C1 segment of cervical spinal cord (tissue), 14 donors: Measurements from ENCODE around the gene ITGA2.

ENCODE experiments used
- DNase-seq, 14 donors: peaks; one replicate each; lab custom pipeline; 2025; lab: John Stamatoyannopoulos, UW

The ITGA2 gene

DNA sequence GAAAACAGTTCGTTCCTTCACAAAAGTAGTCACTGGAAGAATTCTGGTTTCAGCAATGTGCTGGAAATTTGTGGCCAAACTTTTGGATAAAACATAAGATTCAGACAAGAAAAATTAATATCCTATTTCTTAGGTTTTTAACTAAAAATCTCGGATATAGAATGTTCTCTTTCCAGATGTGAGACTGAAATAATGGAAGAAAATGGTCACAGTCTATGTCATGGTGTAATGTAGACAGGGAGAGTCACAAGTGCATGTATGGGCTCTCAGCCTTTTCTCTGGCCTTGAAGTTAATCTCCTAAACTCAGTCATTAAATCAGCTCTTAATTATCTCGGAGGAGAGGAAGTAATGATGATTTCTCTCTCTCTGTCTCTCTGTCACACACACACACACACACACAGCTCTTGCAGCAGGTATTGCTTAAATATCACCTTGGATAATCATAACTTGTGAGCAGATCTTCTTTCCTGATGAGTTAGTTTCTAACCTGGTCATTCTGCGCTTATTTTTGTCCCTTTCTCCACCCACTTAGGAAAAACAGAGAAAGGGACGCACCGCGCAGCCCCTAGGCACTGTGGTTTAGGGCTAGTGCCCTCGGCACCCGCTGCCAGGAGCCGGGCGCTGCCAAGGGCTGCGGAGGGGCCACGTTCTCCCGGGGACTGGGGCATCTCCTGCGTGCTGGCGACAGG lies 672 bp upstream of the ITGA2 start:
- peak in 1 of 14 donors; percentile 52 for DNase-seq

DNA sequence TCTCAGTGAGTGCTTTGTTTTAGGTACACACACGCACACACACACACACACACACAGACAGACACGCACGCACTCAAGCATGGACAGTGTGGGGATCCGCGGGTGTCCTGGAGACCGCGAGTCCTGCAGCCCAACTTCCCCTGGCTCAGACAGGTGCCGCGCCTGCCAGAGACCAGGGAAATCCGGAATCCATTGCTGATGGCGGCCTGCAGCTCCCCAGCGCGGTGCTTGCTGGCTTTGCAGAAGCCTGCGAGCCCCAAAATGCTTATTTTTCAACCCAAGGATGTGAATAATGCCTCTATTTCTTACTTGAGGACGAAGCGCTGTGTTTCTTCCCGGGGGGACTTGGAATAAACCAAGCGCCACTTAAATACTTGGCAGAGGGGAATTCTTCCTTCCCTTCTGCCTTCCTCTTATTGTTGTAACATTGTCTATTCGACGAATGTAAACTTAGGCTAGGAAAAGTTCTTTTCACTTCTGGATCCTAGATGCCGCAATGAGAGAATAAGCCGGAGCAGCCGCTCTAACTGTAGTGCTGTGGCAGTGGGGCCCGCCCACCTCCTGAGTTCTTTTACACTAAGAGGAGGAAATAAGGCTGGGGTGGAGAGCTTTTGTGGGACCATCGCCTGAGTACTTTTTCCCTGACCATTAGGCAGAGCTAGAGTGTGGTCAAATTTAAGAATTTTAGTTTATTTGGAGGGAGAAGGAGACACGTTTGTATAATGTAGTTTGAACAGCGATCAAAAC lies 802 bp downstream of the ITGA2 start:
- DNase-seq = peak in 9 of 14 donors; percentile 26 to 70 (median 59)

DNA sequence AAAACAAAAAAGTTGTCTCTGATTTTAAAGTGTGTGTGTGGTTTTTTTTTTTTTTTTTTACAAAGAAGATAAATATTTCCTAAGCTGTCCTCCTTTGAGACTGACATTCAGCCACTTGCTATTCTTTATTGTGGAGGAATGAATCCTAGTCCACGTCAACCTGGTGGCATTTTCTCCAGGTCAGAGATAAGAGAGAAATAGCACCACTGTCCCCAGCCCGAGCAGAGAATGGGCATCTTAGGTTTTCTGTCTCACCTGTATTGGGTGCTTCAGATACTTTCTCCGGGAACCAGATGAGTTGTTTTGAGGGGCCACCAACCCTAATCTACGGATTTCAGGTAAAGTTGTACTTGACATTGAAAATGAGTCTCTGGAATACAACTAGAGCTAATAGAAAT lies 1.4 kb downstream of the ITGA2 start:
- DNase-seq = no peak

GRCh38 chr5:52993367-52993766 lies 4.2 kb downstream of the ITGA2 start:
- DNase-seq = no peak

GRCh38 chr5:52994266-52994665 lies 5.1 kb downstream of the ITGA2 start:
- no peak for DNase-seq

DNA sequence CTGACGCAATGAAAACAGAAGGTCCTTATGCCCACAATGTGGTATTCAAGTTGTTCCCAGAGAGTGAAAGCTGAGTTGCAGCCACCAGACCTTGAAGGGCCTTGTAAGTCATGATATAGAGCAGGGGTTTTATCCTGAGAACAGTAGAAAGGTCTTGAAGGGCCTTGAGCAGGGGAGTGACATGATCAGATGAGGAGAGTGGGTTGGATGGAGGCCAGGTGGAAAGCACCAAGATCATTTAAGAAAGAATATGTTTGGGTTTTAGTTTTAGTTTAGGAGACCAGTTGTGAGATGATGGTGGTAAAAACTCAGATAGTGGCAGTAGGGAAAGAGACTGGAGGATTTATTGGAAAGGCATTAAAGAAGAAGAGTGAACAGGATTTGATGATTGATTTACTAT lies 5.9 kb downstream of the ITGA2 start:
- no peak for DNase-seq

DNA sequence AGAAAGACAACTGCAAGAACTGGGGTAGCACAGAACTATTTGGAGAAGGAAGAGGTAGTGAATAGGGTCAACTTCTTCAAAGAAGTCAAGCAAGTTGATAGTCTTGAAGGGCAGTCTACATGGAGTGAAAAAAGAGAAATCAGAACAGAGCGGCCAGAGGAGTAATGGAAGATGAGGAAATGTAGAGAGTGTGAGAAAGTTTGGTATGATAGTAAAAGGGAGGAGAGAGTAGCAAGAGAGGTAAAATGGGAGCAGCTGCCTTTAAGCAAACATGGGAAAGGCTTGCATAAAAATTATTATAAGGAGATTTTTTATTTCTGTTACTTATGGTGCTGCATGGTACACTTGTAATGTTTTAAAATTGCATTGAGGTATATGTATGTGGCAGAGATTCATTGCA lies 6.8 kb downstream of the ITGA2 start:
- no peak for DNase-seq

GRCh38 chr5:52996979-52997378 lies 7.8 kb downstream of the ITGA2 start:
- DNase-seq = no peak

DNA sequence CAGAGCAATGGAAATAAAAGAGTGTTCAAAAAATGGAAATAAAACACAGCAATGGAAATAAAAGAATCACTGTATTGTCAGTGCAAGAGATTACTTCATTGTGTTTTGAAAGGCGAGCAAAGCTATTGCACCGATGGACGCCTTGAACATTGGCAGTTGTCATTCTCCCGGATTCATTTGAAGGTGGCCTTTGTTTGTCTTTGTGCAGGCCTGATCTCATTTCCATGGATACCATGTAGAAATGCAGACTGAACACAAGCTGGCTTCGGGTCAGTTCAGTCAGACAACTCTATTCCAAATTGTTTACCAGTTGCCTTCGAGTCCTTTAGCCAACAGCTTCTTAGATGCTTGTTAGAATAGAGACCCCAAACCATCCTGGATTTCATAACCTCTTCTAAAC lies 8.3 kb downstream of the ITGA2 start:
- DNase-seq = peak in 9 of 14 donors; percentile 20 to 65 (median 46)

DNA sequence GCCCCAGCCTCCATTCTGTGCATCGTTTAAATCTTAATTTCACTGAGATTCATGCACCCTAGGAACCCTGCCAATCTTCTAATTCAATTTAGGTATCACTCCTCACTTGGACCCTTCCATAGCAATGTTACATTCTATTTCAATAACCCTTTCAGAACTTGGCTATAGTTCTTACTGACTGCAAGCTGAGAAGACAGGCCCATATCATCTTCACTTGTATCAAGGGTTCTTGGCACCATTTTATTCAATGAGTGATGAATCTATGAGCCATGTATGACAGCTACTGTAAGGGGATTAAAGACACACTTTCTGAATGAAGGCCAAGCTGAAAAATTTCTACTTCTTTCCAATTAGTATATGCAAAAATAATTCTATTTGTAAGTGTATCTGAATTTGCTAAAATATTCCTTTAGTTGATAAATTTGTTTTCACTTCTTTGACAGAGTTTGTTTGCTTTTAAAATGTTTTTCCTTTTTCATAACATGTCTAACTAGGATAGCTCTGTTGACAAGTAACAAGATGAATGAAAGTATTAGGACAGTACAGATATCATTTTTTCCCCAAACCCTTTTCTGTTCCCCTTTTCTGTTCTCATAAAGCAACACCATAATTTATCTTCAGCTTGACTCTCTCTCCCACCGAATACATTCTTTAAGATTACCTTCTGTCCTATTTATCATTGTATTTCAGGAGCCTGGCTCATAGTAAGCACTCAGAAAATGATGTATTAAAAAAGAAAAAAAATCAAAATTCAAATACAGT lies 9.6 kb downstream of the ITGA2 start:
- DNase-seq = no peak

DNA sequence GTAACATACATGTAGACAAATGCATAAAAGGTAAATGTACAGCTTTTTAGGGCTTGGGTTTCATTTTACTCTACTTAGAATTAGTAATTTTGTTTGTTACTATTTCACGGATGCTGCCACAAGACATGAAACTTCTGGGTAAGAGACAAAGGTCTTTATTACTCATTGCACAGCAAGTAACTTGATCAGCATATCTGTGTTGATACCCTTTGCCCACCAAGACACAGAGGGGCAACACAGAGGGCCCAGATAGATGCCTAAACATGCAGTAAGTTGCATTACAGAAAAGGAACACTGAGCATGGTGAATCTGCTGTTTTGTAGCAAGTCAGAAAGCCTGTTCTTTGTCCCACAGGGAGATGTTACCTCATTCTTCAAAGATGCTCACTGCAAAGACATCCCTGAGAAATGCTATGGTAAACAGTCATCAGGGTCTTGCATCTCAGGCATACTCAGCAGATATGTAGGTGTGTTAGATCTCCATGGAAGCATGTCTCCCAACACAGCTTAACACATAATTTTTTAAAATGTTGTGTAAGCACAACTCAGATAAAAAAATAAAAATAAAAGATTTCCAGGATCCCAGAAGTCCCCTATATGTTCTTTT lies 10.3 kb downstream of the ITGA2 start:
- no peak for DNase-seq

DNA sequence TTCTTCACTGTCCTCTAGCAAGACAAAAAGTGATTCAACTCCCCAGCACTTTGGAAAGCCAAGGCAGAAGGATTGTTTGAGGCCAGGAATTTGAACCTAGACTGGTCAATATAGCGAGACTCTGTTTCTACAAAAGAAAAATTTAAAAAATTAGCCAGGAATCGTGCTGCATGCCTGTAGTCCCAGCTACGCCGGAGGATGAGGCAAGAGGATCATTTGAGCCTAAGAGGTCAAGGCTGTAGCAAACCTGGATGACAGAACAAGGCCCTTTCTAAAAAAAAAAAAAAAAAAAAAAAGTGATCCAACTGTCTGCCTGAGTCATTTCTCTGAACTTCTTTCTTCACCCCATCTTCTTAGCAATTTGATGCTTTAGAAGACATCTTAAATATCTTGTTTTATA lies 12.4 kb downstream of the ITGA2 start:
- DNase-seq = no peak

GRCh38 chr5:53002491-53002890 lies 13.3 kb downstream of the ITGA2 start:
- DNase-seq = no peak

- DNase-seq = no peak
Observed at GRCh38 chr5:53003144-53003543, 14.0 kb downstream of the ITGA2 start.

GRCh38 chr5:53006911-53007890 lies 18.0 kb downstream of the ITGA2 start:
- DNase-seq = no peak

DNA sequence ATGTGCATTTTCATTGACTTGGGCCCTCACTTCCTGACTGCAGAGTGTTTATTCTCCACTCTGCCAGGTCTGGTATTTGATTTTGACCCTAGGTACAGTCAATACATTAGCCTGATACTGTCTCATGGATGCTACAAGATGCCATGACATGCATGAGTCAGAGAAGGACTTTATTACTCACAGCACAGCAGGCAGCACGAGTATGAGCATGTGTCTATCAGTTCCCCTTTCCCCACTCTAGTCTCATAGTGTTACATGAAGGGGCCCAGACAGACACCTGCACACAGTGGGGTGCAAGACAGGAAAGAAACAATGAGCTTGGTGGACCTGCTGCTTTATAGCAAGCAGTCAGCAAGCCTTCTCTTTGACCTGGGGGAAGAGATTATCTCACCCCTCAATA lies 19.6 kb downstream of the ITGA2 start:
- no peak for DNase-seq

DNA sequence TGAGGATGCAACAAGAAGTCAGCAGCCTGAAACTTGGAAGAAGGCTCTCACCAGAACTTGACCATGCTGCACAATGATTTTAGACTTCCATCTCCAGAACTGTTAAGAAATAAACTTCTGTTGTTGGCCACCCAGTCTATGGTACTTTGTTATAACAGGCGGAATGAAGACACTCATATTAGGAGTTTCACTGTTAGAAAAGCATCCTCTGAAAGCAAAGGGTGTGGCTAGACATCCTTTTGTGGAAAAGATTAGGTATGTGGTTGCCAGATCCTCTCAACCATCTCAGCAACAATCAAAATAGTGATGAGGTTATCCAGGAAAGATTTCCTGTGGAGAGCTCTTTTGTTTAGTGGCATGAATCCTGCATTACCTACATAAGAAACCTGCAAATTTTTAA lies 20.7 kb downstream of the ITGA2 start:
- no peak for DNase-seq

DNA sequence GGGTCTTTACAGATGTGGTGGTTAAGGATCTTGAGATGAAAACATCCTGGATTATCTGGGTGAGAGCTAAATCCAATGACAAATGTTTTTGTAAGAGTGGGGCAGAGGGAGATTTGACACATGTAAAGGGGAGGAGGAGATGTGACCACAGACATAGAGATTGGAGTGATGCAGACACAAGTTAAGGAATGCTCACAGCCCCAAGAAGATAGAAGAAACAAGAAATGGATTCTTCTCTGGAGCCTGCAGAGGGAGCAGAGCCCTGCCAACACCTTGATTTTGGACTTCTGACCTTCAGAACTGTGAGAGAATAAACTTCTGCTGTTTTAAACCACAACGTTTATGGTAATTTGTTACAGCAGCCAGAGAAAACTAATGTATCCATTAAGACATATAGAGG lies 21.7 kb downstream of the ITGA2 start:
- no peak for DNase-seq

DNA sequence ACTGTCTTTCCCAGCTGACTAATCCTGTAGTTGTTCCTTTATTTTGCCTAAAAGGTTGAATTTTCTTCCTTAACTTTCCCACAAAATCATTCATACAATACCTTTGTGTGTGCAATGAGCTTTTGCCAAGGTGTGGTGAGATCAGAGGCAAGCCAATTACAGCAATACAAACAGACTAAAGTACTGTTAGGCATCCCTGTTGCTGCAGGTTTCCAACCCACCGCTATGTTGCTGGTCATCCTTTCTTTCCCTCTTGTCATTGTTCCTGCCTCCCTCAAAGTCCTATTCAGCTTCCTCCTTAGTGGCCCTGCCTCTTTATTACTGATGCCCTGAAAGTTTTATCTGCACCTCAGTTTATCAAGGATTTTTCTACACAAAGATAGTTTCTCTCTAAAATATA lies 22.1 kb downstream of the ITGA2 start:
- DNase-seq = no peak

GRCh38 chr5:53013857-53014256 lies 24.7 kb downstream of the ITGA2 start:
- DNase-seq = no peak

DNA sequence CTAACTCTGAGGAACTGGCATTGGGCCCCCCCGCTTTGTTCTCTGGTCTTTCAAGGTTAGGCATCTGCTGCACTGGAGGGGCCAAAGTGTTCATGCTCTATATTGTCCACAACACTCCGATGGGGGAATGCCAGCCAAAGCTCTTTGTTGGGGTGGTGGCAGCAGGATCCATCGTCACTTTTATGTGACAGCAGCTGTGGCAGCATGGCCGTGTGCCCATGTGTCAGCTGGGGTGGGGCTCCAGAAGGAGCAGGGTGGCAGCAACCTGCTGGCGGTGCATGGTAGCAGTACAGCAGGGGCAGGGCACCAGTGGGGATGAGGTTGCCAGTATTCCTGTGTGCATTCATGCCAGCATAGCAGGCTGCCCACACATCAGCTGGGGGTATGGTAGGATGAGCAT lies 28.2 kb downstream of the ITGA2 start:
- DNase-seq = peak in 8 of 14 donors; percentile 18 to 71 (median 31)
